HG03095 (cell line): Measurements from ENCODE around the gene COL5A1.

Experiments used
- ATAC-seq: cut with Tn5 transposase; IDR thresholded peaks from one replicate; pipeline ENCODE4 v1.9.1; 2021; ENCODE audit warnings: moderate library complexity; ENCODE audit not compliant: unreplicated experiment

Gene COL5A1

GRCh38 chr9:134606951-134607731 lies 34.5 kb upstream of the COL5A1 start:
- ATAC-seq = no peak

GRCh38 chr9:134607971-134608370 lies 33.6 kb upstream of the COL5A1 start:
- ATAC-seq = no peak

- no peak for ATAC-seq
These were observed 30.6 kb upstream of the COL5A1 start for GRCh38 chr9:134611046-134611445.

GRCh38 chr9:134612309-134612708 lies 29.3 kb upstream of the COL5A1 start:
- no peak for ATAC-seq

- no peak for ATAC-seq
These were observed 28.9 kb upstream of the COL5A1 start for GRCh38 chr9:134612715-134613114.

GRCh38 chr9:134614256-134614655 lies 27.3 kb upstream of the COL5A1 start:
- ATAC-seq = no peak

- no peak for ATAC-seq
These were observed 25.3 kb upstream of the COL5A1 start for GRCh38 chr9:134616341-134616740.

GRCh38 chr9:134617246-134617645 lies 24.4 kb upstream of the COL5A1 start:
- ATAC-seq = no peak

- no peak for ATAC-seq
These were observed 23.8 kb upstream of the COL5A1 start for GRCh38 chr9:134617836-134618162.

GRCh38 chr9:134618163-134618832 lies 23.3 kb upstream of the COL5A1 start:
- ATAC-seq = no peak

- ATAC-seq = no peak
These were observed 22.7 kb upstream of the COL5A1 start for GRCh38 chr9:134618833-134619447.

- no peak for ATAC-seq
These were observed 22.1 kb upstream of the COL5A1 start for GRCh38 chr9:134619448-134619982.

GRCh38 chr9:134619983-134620661 lies 21.5 kb upstream of the COL5A1 start:
- no peak for ATAC-seq

- ATAC-seq = no peak
These were observed 20.6 kb upstream of the COL5A1 start for GRCh38 chr9:134620751-134621557.

GRCh38 chr9:134621558-134622110 lies 20.0 kb upstream of the COL5A1 start:
- no peak for ATAC-seq

- ATAC-seq = no peak
These were observed 18.7 kb upstream of the COL5A1 start for GRCh38 chr9:134622896-134623257.

GRCh38 chr9:134623258-134624066 lies 18.1 kb upstream of the COL5A1 start:
- no peak for ATAC-seq

- ATAC-seq = no peak
These were observed 17.4 kb upstream of the COL5A1 start for GRCh38 chr9:134624137-134624591.

GRCh38 chr9:134624621-134625181 lies 16.9 kb upstream of the COL5A1 start:
- ATAC-seq = no peak
